Liver (tissue), 9 donors: ENCODE data around the gene ESCO1. TPM values are rescaled to one million over a fixed set of nuclear protein-coding genes. Genes with fewer than 3 reads are reported as not detected.
"Not testable (repeated sequence)": the region's sequence is repeated elsewhere in the genome, so short reads cannot be mapped to it uniquely, and the experiment has no call there.

Experiments
- DNase-seq: peaks from one replicate; pipeline ENCODE4 v3.0.0-alpha.2; 2017; ENCODE audit warnings: low spot score
- H3K27ac ChIP-seq, 2 donors: one replicate each; pipeline ENCODE4 v1.7.0; 2013; ENCODE audit warnings: inconsistent platforms in 2 of 2, low read length in 2 of 2, control low read depth in 1 of 2, low read depth in 1 of 2, mild to moderate bottlenecking in 1 of 2
- H3K27me3 ChIP-seq, 4 donors: one replicate each; pipeline versions ENCODE4 v1.6.1 to v1.7.0; 2013; ENCODE audit warnings: low read length in 3 of 4, inconsistent platforms in 1 of 4, mild to moderate bottlenecking in 1 of 4, moderate library complexity in 1 of 4; ENCODE audit not compliant: control insufficient read depth in 4 of 4, insufficient read depth in 4 of 4
- H3K36me3 ChIP-seq, 4 donors: one replicate each; pipeline versions ENCODE4 v1.6.1 to v1.7.0; 2013; ENCODE audit warnings: low read length in 3 of 4, mild to moderate bottlenecking in 3 of 4, low read depth in 1 of 4, moderate library complexity in 1 of 4; ENCODE audit not compliant: control insufficient read depth in 4 of 4, insufficient read depth in 3 of 4
- H3K4me1 ChIP-seq, 4 donors: one replicate each; pipeline versions ENCODE4 v1.6.1 to v1.7.0; 2013; ENCODE audit warnings: low read length in 3 of 4, mild to moderate bottlenecking in 3 of 4, moderate library complexity in 1 of 4; ENCODE audit not compliant: control insufficient read depth in 4 of 4, insufficient read depth in 4 of 4
- H3K4me3 ChIP-seq, 3 donors: one replicate each; pipeline versions ENCODE4 v1.6.1 to v1.7.0; 2013; ENCODE audit warnings: low read length in 3 of 3, control low read depth in 1 of 3, low read depth in 1 of 3, mild to moderate bottlenecking in 1 of 3
- H3K9ac ChIP-seq, 2 donors: one replicate each; pipeline ENCODE4 v1.7.0; 2013; ENCODE audit warnings: low read length in 2 of 2, mild to moderate bottlenecking in 2 of 2, moderate library complexity in 2 of 2, control low read depth in 1 of 2, low read depth in 1 of 2
- H3K9me3 ChIP-seq, 4 donors: one replicate each; pipeline versions ENCODE4 v1.6.1 to v1.7.0; 2013; ENCODE audit warnings: low read length in 3 of 4; ENCODE audit not compliant: control insufficient read depth in 4 of 4
- EGR1 ChIP-seq, 2 donors: IDR thresholded peaks; 2 replicates each; pipeline ENCODE4 v1.6.1; 2016 to 2018; ENCODE audit warnings: antibody characterized with exemption in 2 of 2, low read depth in 2 of 2
- FOXA1 ChIP-seq: IDR thresholded peaks from 2 replicates; pipeline ENCODE4 v1.6.1; 2016; ENCODE audit warnings: antibody characterized with exemption
- FOXA2 ChIP-seq: IDR thresholded peaks from 2 replicates; pipeline ENCODE4 v1.6.1; 2016; ENCODE audit warnings: antibody characterized with exemption
- GABPA ChIP-seq, 2 donors: IDR thresholded peaks in 1 of 2; conservative IDR thresholded peaks in 1 of 2; 2 replicates each; pipeline ENCODE4 v1.6.1; 2016; ENCODE audit warnings: antibody characterized with exemption in 2 of 2, mild to moderate bottlenecking in 1 of 2, moderate library complexity in 1 of 2
- HNF4A ChIP-seq, 2 donors: conservative IDR thresholded peaks; 2 replicates each; pipeline ENCODE4 v1.6.1; 2016; ENCODE audit warnings: antibody characterized with exemption in 2 of 2, mild to moderate bottlenecking in 2 of 2
- HNF4G ChIP-seq: IDR thresholded peaks from 2 replicates; pipeline ENCODE4 v1.6.1; 2016; ENCODE audit warnings: antibody characterized with exemption
- JUND ChIP-seq, 2 donors: IDR thresholded peaks; 2 replicates each; pipeline ENCODE4 v1.6.1; 2016; ENCODE audit warnings: antibody characterized with exemption in 2 of 2
- MAX ChIP-seq: IDR thresholded peaks from 2 replicates; pipeline ENCODE4 v1.6.1; 2016; ENCODE audit warnings: antibody characterized with exemption
- NR2F2 ChIP-seq: IDR thresholded peaks from 2 replicates; pipeline ENCODE4 v1.6.1; 2016; ENCODE audit warnings: antibody characterized with exemption
- RAD21 ChIP-seq, 2 donors: IDR thresholded peaks; 2 replicates each; pipeline ENCODE4 v1.6.1; 2016; ENCODE audit warnings: antibody characterized with exemption in 2 of 2, mild to moderate bottlenecking in 2 of 2
- RXRA ChIP-seq, 2 donors: IDR thresholded peaks; 2 replicates each; pipeline ENCODE4 v1.6.1; 2017 to 2018; ENCODE audit warnings: antibody characterized with exemption in 2 of 2, mild to moderate bottlenecking in 1 of 2
- SP1 ChIP-seq: IDR thresholded peaks from 2 replicates; pipeline ENCODE4 v1.6.1; 2018; ENCODE audit warnings: antibody characterized with exemption, mild to moderate bottlenecking
- TAF1 ChIP-seq: conservative IDR thresholded peaks from 2 replicates; pipeline ENCODE4 v1.6.1; 2016; ENCODE audit warnings: antibody characterized with exemption, mild to moderate bottlenecking
- YY1 ChIP-seq: IDR thresholded peaks from 2 replicates; pipeline ENCODE4 v1.6.1; 2016; ENCODE audit warnings: antibody characterized with exemption, mild to moderate bottlenecking
- ZBTB33 ChIP-seq: IDR thresholded peaks from 2 replicates; pipeline ENCODE4 v1.6.1; 2016; ENCODE audit warnings: antibody characterized with exemption
- WGBS: extraction: QIAGEN DNeasy Blood & Tissue Kit; methylation state at CpG from one replicate; pipeline ENCODE4 v1.1.7; 2013; 5-methylcytosine and 5-hydroxymethylcytosine counted together
- polyA plus RNA-seq, 2 donors: library from polyadenylated mRNA; stranded (reverse) in 1 of 2; unstranded in 1 of 2; fragments of 200-250 nt in 1 of 2; fragments of >200 nt in 1 of 2; fragmentation: Nextera tagmentation in 1 of 2; extraction: Ambion mirVana in 1 of 2; gene quantifications; one replicate each; pipeline versions ENCODE4 v1.2.1 to v1.2.3, GENCODE V29; 2013 to 2015
- total RNA-seq, 2 donors: library from RNA; depleted of rRNA; stranded (reverse); fragments of >200 nt; gene quantifications; one replicate each; pipeline ENCODE4 v1.2.3, GENCODE V29; 2014
- TF ChIP-seq, protein P1 (sequence below): fragments of 150-350 bp; IDR thresholded peaks from 2 replicates; pipeline ENCODE4 v1.5.1; 2017; ENCODE audit warnings: improper control_type of control experiment, low read depth, low read length; ENCODE audit not compliant: missing input control
- TF ChIP-seq, protein P2 (sequence below): IDR thresholded peaks from 2 replicates; pipeline ENCODE4 v1.6.1; 2016; ENCODE audit warnings: antibody characterized with exemption
- TF ChIP-seq, protein P3 (sequence below): IDR thresholded peaks from 2 replicates; pipeline ENCODE4 v1.6.1; 2016; ENCODE audit warnings: antibody characterized with exemption, mild to moderate bottlenecking
- donor health status: healthy.
- donor health status: healthy.
- donor health status: healthy.
- donor health status: healthy.
- donor health status: healthy.

Gene ESCO1, protein sequence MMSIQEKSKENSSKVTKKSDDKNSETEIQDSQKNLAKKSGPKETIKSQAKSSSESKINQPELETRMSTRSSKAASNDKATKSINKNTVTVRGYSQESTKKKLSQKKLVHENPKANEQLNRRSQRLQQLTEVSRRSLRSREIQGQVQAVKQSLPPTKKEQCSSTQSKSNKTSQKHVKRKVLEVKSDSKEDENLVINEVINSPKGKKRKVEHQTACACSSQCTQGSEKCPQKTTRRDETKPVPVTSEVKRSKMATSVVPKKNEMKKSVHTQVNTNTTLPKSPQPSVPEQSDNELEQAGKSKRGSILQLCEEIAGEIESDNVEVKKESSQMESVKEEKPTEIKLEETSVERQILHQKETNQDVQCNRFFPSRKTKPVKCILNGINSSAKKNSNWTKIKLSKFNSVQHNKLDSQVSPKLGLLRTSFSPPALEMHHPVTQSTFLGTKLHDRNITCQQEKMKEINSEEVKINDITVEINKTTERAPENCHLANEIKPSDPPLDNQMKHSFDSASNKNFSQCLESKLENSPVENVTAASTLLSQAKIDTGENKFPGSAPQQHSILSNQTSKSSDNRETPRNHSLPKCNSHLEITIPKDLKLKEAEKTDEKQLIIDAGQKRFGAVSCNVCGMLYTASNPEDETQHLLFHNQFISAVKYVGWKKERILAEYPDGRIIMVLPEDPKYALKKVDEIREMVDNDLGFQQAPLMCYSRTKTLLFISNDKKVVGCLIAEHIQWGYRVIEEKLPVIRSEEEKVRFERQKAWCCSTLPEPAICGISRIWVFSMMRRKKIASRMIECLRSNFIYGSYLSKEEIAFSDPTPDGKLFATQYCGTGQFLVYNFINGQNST
- total RNA-seq (10 to 100 TPM in 1 of 2 donors, 1 to 10 TPM in 1; 9.6 to 10.3 TPM), polyA plus RNA-seq (1 to 10 TPM; 3.7 to 5.6 TPM)

DNA sequence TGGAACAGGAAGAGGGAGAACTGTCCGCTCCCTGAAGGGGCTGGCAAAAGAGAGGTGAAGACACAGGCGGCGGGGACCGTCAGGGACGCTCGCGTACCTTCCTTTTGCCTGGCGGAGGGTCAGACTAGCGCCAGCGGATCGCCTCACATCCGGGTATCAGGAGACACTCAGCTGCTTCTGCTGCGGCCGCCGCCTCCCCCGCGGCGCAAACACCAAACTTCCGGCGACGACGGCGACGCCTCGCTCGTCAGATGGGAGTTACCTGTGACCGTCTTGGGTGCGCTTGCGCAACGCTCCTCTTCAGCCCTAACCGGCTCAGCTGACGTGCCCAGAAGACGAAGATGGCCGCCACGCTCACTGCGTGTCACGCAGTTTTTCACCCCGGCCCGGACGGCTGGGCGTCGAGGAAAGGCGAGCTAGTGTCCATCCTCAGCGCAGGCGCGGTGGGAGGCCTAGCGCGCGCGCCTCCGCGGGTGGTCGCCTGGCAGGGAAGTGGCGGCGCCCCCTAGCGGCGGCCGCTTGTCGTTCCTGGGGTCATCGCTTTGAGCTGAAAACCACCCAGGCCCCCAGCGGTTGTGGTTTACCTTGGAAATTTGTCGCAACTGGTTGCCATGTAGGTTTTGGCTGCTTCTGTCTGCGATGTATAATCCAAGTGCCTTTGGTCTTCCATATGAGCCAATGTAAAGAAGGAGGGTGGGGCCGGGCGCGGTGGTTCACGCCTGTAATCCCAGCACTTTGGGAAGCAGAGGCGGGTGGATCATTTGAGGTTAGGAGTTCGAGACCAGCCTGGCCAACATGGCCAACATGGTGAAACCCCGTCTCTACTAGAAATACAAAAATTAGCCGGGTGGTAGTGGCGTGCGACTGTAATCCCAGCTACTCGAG, at the start of gene ESCO1:
ESCO1 (minus strand) TSS at position 179 of the 885 bp plus-strand sequence. CDS start 25,861 bp downstream, outside the sequence.
- peak; percentile 90 for DNase-seq
- peak; percentile 97 for TF ChIP-seq YY1
- no peak for TF ChIP-seq FOXA1
- TF ChIP-seq, protein P1, sequence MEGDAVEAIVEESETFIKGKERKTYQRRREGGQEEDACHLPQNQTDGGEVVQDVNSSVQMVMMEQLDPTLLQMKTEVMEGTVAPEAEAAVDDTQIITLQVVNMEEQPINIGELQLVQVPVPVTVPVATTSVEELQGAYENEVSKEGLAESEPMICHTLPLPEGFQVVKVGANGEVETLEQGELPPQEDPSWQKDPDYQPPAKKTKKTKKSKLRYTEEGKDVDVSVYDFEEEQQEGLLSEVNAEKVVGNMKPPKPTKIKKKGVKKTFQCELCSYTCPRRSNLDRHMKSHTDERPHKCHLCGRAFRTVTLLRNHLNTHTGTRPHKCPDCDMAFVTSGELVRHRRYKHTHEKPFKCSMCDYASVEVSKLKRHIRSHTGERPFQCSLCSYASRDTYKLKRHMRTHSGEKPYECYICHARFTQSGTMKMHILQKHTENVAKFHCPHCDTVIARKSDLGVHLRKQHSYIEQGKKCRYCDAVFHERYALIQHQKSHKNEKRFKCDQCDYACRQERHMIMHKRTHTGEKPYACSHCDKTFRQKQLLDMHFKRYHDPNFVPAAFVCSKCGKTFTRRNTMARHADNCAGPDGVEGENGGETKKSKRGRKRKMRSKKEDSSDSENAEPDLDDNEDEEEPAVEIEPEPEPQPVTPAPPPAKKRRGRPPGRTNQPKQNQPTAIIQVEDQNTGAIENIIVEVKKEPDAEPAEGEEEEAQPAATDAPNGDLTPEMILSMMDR: peak; percentile 90
- peak; percentile 12 for TF ChIP-seq NR2F2
- peak; percentile 67 to 79 for TF ChIP-seq RAD21 (IDR thresholded peaks at IDR 0.05)
- TF ChIP-seq FOXA2: no peak
- peak; percentile 43 for TF ChIP-seq SP1
- TF ChIP-seq JUND (IDR thresholded peaks at IDR 0.05): peak; percentile 40 to 64
- TF ChIP-seq EGR1 (IDR thresholded peaks at IDR 0.05; ENCODE audit: low read depth in 2 of 2): peak in 1 of 2 donors; percentile 56
- TF ChIP-seq GABPA (IDR thresholded peaks at IDR 0.05 in 1 of 2, conservative IDR thresholded peaks at IDR 0.05 in 1 of 2): peak in 1 of 2 donors; percentile 89
- no peak for TF ChIP-seq ZBTB33
- TF ChIP-seq, protein P2, sequence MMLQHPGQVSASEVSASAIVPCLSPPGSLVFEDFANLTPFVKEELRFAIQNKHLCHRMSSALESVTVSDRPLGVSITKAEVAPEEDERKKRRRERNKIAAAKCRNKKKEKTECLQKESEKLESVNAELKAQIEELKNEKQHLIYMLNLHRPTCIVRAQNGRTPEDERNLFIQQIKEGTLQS: no peak
- TF ChIP-seq, protein P3, sequence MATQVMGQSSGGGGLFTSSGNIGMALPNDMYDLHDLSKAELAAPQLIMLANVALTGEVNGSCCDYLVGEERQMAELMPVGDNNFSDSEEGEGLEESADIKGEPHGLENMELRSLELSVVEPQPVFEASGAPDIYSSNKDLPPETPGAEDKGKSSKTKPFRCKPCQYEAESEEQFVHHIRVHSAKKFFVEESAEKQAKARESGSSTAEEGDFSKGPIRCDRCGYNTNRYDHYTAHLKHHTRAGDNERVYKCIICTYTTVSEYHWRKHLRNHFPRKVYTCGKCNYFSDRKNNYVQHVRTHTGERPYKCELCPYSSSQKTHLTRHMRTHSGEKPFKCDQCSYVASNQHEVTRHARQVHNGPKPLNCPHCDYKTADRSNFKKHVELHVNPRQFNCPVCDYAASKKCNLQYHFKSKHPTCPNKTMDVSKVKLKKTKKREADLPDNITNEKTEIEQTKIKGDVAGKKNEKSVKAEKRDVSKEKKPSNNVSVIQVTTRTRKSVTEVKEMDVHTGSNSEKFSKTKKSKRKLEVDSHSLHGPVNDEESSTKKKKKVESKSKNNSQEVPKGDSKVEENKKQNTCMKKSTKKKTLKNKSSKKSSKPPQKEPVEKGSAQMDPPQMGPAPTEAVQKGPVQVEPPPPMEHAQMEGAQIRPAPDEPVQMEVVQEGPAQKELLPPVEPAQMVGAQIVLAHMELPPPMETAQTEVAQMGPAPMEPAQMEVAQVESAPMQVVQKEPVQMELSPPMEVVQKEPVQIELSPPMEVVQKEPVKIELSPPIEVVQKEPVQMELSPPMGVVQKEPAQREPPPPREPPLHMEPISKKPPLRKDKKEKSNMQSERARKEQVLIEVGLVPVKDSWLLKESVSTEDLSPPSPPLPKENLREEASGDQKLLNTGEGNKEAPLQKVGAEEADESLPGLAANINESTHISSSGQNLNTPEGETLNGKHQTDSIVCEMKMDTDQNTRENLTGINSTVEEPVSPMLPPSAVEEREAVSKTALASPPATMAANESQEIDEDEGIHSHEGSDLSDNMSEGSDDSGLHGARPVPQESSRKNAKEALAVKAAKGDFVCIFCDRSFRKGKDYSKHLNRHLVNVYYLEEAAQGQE: peak; percentile 63
- peak; percentile 88 for TF ChIP-seq TAF1
- TF ChIP-seq HNF4A (conservative IDR thresholded peaks at IDR 0.05): peak in 1 of 2 donors; percentile 20
- peak; percentile 71 for TF ChIP-seq MAX
- no peak for TF ChIP-seq HNF4G
- TF ChIP-seq RXRA (IDR thresholded peaks at IDR 0.05): peak; percentile 50 to 52
- peak within 1 kb of the TSS; percentile 93 to 96 for H3K27ac ChIP-seq
- no peaks in the 10 kb centered on the region for H3K36me3 ChIP-seq
- H3K4me3 ChIP-seq: peak within 1 kb of the TSS; percentile 67 to 75 (median 75)
- peak within 1 kb of the TSS; percentile 52 to 91 for H3K9ac ChIP-seq
- 8% methylated on average over 74 of the region's 74 CpGs for WGBS
- no peaks in the 10 kb centered on the region for H3K27me3 ChIP-seq
- H3K4me1 ChIP-seq: peaks cover 0 to 18% (median 9%) of the 10 kb centered on the region in 4 donors
- H3K9me3 ChIP-seq: no peaks in the 10 kb centered on the region

DNA sequence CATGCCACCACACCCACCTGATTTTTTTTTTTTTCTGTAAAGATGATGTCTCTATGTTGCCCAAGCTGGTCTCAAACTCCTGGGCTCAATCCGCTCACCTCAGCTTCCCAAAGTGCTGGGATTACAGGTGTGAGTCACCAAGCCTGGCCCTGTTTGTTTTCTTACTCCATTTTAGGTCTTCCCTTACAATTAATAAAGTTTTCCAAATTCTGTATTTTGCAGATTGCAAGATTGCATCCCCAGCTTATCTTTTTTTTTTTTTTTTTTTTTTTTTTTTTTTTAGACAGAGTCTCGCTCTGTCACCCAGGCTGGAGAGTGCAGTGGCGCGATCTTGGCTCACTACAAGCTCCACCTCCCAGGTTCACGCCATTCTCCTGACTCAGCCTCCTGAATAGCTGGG, 39.9 kb upstream of the ESCO1 start:
- DNase-seq: not testable (repeated sequence)

More for the DNA sequence above, 39.9 kb upstream of the ESCO1 start:
- not testable (repeated sequence) for H3K9ac ChIP-seq, H3K27ac ChIP-seq, H3K4me3 ChIP-seq, H3K9me3 ChIP-seq, H3K36me3 ChIP-seq, H3K27me3 ChIP-seq
- H3K4me1 ChIP-seq: peaks cover 5 to 19% (median 12%) of the 10 kb centered on the region in 4 donors
- 97% methylated on average over 5 of the region's 5 CpGs for WGBS
